ENCODE results near the gene TAS2R60. TPM values are rescaled to one million over a fixed set of nuclear protein-coding genes. Genes with fewer than 3 reads are reported as not detected.

TAS2R60 gene
- total RNA-seq, 1 experiment from 2014 or later, result 0.24 TPM

DNA sequence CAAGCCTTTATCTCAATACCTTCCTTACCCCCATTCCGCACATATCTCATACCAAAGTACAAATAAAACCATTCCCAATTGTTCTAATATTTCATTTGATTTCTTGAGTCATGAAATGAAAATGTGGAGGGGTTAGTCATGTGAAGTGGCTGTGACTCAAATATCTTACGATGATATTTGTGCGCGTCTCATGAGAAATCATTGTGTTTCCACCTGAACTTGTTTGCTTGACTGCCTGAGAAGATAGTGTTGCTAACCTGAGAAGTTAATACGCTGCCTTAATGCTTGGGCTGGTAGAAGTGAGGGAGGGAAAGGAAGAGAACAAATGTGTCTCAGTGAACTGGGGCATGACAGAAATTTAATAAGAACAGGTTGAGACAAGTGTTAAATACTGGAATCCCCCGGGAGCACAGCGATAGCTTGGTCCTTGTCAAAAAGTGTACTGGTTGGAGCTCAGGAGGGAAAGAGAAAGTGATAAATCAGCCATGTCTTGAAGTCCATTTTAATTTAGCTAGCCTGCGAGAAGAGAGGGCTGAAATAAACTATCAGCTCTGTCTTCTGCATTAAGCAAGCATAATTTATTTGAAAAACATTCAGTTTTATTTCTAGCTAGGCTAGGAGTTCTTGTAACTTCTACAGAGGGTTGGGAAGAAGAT lies 27.4 kb upstream of the TAS2R60 start:
- Mint-ChIP-seq H3K4me1 (peaks cover 78% of the 10 kb centered on the region), H3K4me3 (no peak overlapping the region), H3K9me3 (peaks cover 13% of the 10 kb centered on the region), H3K27me3 (ENCODE audit: low read depth) (no peaks in the 10 kb centered on the region), H3K36me3 (peaks cover 21% of the 10 kb centered on the region), H3K27ac (peak overlapping the region; percentile 10)
- CTCF ChIA-PET, result interaction anchor here (0.6 to 3.1 kb wide), 11 partner anchors 9 to 176 kb away, joined by 3 to 19 read pairs (median 3); no protein-coding TSS in a partner anchor
- POLR2A ChIA-PET, result interaction anchor here (0.7 to 1.0 kb wide), 2 partner anchors 23 to 28 kb away, joined by 3 to 5 read pairs; no protein-coding TSS in a partner anchor
- TF ChIP-seq CBFB (CRISPR knock-in tag; IDR thresholded peaks at IDR 0.05; ENCODE audit: low read depth) (no peak), USF1 (CRISPR knock-in tag; IDR thresholded peaks at IDR 0.05) (no peak), NR2C2 (CRISPR knock-in tag; IDR thresholded peaks at IDR 0.05) (no peak), ZBTB21 (CRISPR knock-in tag; IDR thresholded peaks at IDR 0.05; ENCODE audit: borderline replicate concordance) (no peak), IRF2 (CRISPR knock-in tag; IDR thresholded peaks at IDR 0.05; ENCODE audit: borderline replicate concordance, low read depth) (no peak), KAT7 (CRISPR knock-in tag; IDR thresholded peaks at IDR 0.05; ENCODE audit: borderline replicate concordance) (no peak), FOXK1 (CRISPR knock-in tag; IDR thresholded peaks at IDR 0.05) (no peak), ZBTB43 (CRISPR knock-in tag; IDR thresholded peaks at IDR 0.05) (no peak)
- TF ChIP-seq, protein P1, sequence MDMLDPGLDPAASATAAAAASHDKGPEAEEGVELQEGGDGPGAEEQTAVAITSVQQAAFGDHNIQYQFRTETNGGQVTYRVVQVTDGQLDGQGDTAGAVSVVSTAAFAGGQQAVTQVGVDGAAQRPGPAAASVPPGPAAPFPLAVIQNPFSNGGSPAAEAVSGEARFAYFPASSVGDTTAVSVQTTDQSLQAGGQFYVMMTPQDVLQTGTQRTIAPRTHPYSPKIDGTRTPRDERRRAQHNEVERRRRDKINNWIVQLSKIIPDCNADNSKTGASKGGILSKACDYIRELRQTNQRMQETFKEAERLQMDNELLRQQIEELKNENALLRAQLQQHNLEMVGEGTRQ (CRISPR knock-in tag; IDR thresholded peaks at IDR 0.05), result no peak
- DNase-seq (ENCODE audit: low spot score), result no peak
- ATAC-seq, result no peak

DNA sequence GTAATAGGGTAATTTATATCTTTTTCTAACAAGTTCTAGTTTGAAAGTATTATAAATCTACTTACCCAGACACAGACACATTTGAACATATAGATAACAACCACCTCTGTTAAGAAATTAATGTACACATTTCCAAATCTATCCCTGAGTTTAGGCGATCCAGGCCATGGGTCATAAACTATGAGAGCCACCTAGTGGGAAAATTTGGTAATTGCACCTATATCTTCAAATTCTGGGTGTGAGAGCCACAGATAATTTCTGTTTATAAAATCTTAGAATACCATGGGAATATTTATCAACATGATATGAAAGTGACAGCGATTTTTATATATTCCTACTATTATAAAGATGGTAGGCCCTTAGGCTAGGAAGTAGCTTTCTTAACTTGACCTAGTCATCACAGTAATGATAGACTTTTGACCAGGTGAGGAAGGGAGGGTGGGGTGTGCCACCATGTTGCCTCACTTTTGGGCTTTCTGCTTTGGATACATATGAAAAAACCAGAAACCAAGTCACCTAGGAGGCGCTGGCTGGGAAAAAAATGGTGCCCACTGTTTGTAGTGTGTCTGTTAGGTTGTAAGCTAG lies 26.6 kb upstream of the TAS2R60 start:
- ATAC-seq, result no peak
- H3K9me3 Mint-ChIP-seq, result peaks cover 16% of the 10 kb centered on the region
- ChIA-PET CTCF (interaction anchor here (0.7 to 3.1 kb wide), 18 partner anchors 9 to 319 kb away, joined by 3 to 26 read pairs (median 4); partner anchors contain the start of gene EPHA1), POLR2A (interaction anchor here (0.6 to 1.0 kb wide), 3 partner anchors 9 to 108 kb away, joined by 3 to 4 read pairs (median 3); no protein-coding TSS in a partner anchor)
- H3K4me1 Mint-ChIP-seq, result peaks cover 70% of the 10 kb centered on the region
- TF ChIP-seq ZSCAN18 (CRISPR knock-in tag; IDR thresholded peaks at IDR 0.05), result no peak
- TF ChIP-seq, protein P2, sequence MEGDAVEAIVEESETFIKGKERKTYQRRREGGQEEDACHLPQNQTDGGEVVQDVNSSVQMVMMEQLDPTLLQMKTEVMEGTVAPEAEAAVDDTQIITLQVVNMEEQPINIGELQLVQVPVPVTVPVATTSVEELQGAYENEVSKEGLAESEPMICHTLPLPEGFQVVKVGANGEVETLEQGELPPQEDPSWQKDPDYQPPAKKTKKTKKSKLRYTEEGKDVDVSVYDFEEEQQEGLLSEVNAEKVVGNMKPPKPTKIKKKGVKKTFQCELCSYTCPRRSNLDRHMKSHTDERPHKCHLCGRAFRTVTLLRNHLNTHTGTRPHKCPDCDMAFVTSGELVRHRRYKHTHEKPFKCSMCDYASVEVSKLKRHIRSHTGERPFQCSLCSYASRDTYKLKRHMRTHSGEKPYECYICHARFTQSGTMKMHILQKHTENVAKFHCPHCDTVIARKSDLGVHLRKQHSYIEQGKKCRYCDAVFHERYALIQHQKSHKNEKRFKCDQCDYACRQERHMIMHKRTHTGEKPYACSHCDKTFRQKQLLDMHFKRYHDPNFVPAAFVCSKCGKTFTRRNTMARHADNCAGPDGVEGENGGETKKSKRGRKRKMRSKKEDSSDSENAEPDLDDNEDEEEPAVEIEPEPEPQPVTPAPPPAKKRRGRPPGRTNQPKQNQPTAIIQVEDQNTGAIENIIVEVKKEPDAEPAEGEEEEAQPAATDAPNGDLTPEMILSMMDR (IDR thresholded peaks at IDR 0.05), result peak; percentile 51
- TF ChIP-seq GTF2I (CRISPR knock-in tag; conservative IDR thresholded peaks at IDR 0.05), result no peak
- H3K4me3 Mint-ChIP-seq, result no peak overlapping the region
- no peaks in the 10 kb centered on the region for H3K27me3 Mint-ChIP-seq (ENCODE audit: low read depth)
- no peak overlapping the region for H3K27ac Mint-ChIP-seq
- peaks cover 29% of the 10 kb centered on the region for H3K36me3 Mint-ChIP-seq
- no peak for DNase-seq (ENCODE audit: low spot score)

- H3K4me3 Mint-ChIP-seq, result no peak overlapping the region
- peaks cover 24% of the 10 kb centered on the region for H3K9me3 Mint-ChIP-seq
- peak overlapping the region; percentile 94 for H3K27ac Mint-ChIP-seq
- peak; percentile 85 for ATAC-seq
- peaks cover 58% of the 10 kb centered on the region for H3K4me1 Mint-ChIP-seq
- DNase-seq (ENCODE audit: low spot score), result no peak
- POLR2A ChIA-PET, result interaction anchor here (0.7 to 0.9 kb wide), 2 partner anchors 11 to 31 kb away, joined by 3 to 4 read pairs; no protein-coding TSS in a partner anchor
- no peaks in the 10 kb centered on the region for H3K27me3 Mint-ChIP-seq (ENCODE audit: low read depth)
- peaks cover 41% of the 10 kb centered on the region for H3K36me3 Mint-ChIP-seq
- CTCF ChIA-PET, result interaction anchor here (0.6 to 3.1 kb wide), 16 partner anchors 10 to 1234 kb away, joined by 3 to 26 read pairs (median 4); partner anchors contain the start of gene EPHA1
- TF ChIP-seq ZNF671 (CRISPR knock-in tag; IDR thresholded peaks at IDR 0.05), result no peak
- no peak for TF ChIP-seq NFE2L1 (CRISPR knock-in tag; IDR thresholded peaks at IDR 0.05)
- no peak for TF ChIP-seq SMAD4 (CRISPR knock-in tag; IDR thresholded peaks at IDR 0.05)
- TF ChIP-seq TP53 (CRISPR knock-in tag; IDR thresholded peaks at IDR 0.05), result no peak
- no peak for TF ChIP-seq E2F5 (CRISPR knock-in tag; IDR thresholded peaks at IDR 0.05)
- no peak for TF ChIP-seq TCF7 (CRISPR knock-in tag; IDR thresholded peaks at IDR 0.05; ENCODE audit: low read depth)
- TF ChIP-seq IRF2 (CRISPR knock-in tag; IDR thresholded peaks at IDR 0.05; ENCODE audit: borderline replicate concordance, low read depth), result no peak
Observed at GRCh38 chr7:143417734-143418383, 25.4 kb upstream of the TAS2R60 start.

Measured in WTC11 (cell line).